CD14-positive monocyte (primary cell): ENCODE measurements around the gene ATP2C2. TPM values are rescaled to one million over a fixed set of nuclear protein-coding genes. Genes with fewer than 3 reads are reported as not detected.
"Not testable (repeated sequence)": the region's sequence is repeated elsewhere in the genome, so short reads cannot be mapped to it uniquely, and the experiment has no call there.

Experiments
- DNase-seq, 3 donors: peaks; one replicate each; pipeline ENCODE4 v3.0.0-alpha.2; 2011 to 2022
- H2AFZ ChIP-seq: 2 replicates; pipeline ENCODE4 v1.6.0; 2012; ENCODE audit warnings: mild to moderate bottlenecking, low read depth, low read length, inconsistent platforms; ENCODE audit not compliant: insufficient read depth, poor library complexity, severe bottlenecking
- H3K27ac ChIP-seq, 2 donors: 1 replicate in 1 of 2; 2 replicates in 1 of 2; pipeline ENCODE4 v1.5.1; 2012 to 2013; ENCODE audit warnings: low read length in 2 of 2, control low read depth in 1 of 2, inconsistent platforms in 1 of 2, low read depth in 1 of 2, mild to moderate bottlenecking in 1 of 2
- H3K27me3 ChIP-seq, 2 donors: one replicate each; pipeline versions ENCODE4 v1.6.0 to v1.6.1; 2011 to 2013; ENCODE audit warnings: low read length in 2 of 2; ENCODE audit not compliant: control insufficient read depth in 2 of 2, insufficient read depth in 2 of 2
- H3K36me3 ChIP-seq, 2 donors: replicated peaks in 1 of 2; 1 replicate in 1 of 2; 2 replicates in 1 of 2; pipeline versions ENCODE4 v1.5.1 to v1.6.1; 2012 to 2013; ENCODE audit warnings: low read length in 2 of 2, control low read depth in 1 of 2, inconsistent platforms in 1 of 2, mild to moderate bottlenecking in 1 of 2; ENCODE audit not compliant: insufficient read depth in 2 of 2, control insufficient read depth in 1 of 2
- H3K4me1 ChIP-seq, 2 donors: 1 replicate in 1 of 2; 2 replicates in 1 of 2; pipeline versions ENCODE4 v1.5.1 to v1.6.1; 2012 to 2013; ENCODE audit warnings: low read length in 2 of 2, control low read depth in 1 of 2, inconsistent platforms in 1 of 2, mild to moderate bottlenecking in 1 of 2, moderate library complexity in 1 of 2; ENCODE audit not compliant: insufficient read depth in 2 of 2, control insufficient read depth in 1 of 2
- H3K4me2 ChIP-seq: replicated peaks from 2 replicates; pipeline ENCODE3; 2012; ENCODE audit warnings: low read length, moderate library complexity, mild to moderate bottlenecking; ENCODE audit not compliant: poor library complexity, severe bottlenecking; ENCODE audit errors: extremely low read depth
- H3K4me3 ChIP-seq, 3 experiments: fragments of 200-600 bp in 1 of 3; sonication (generic) in 1 of 3; replicated peaks in 1 of 3; 1 replicate in 2 of 3; 2 replicates in 1 of 3; pipeline ENCODE4 v1.5.1; 2011 to 2013; ENCODE audit warnings: low read length in 3 of 3, mild to moderate bottlenecking in 3 of 3, control low read depth in 2 of 3, low read depth in 2 of 3, inconsistent platforms in 1 of 3, moderate library complexity in 1 of 3
- H3K79me2 ChIP-seq: 2 replicates; pipeline ENCODE4 v1.6.0; 2012; ENCODE audit warnings: mild to moderate bottlenecking, control low read depth, inconsistent platforms, low read length, moderate library complexity; ENCODE audit not compliant: insufficient read depth
- H3K9ac ChIP-seq: 2 replicates; pipeline ENCODE4 v1.6.0; 2017; ENCODE audit warnings: low read length, mild to moderate bottlenecking; ENCODE audit not compliant: insufficient read depth, poor library complexity, severe bottlenecking
- H3K9me3 ChIP-seq, 2 donors: replicated peaks in 1 of 2; 1 replicate in 1 of 2; 2 replicates in 1 of 2; pipeline versions ENCODE4 v1.5.1 to v1.6.1; 2012 to 2013; ENCODE audit warnings: low read length in 2 of 2, control low read depth in 1 of 2; ENCODE audit not compliant: control insufficient read depth in 1 of 2, insufficient read depth in 1 of 2
- H4K20me1 ChIP-seq: 2 replicates; pipeline ENCODE4 v1.6.0; 2012; ENCODE audit warnings: mild to moderate bottlenecking, low read length, control low read depth, moderate library complexity; ENCODE audit not compliant: insufficient read depth
- H3K27ac Mint-ChIP-seq, 7 donors: one replicate each; pipeline ENCODE4 v1.8.0; 2020; ENCODE audit warnings: mild to moderate bottlenecking in 7 of 7, mixed read lengths in 7 of 7, moderate library complexity in 6 of 7, inconsistent platforms in 2 of 7
- H3K27me3 Mint-ChIP-seq, 3 donors: one replicate each; pipeline ENCODE4 v1.8.0; 2021 to 2022; ENCODE audit warnings: low read depth in 3 of 3, mild to moderate bottlenecking in 3 of 3, mixed read lengths in 3 of 3, moderate library complexity in 3 of 3, inconsistent platforms in 1 of 3
- H3K36me3 Mint-ChIP-seq, 2 donors: one replicate each; pipeline ENCODE4 v1.8.0; 2020; ENCODE audit warnings: mixed read lengths in 2 of 2, inconsistent platforms in 1 of 2, mild to moderate bottlenecking in 1 of 2
- H3K4me1 Mint-ChIP-seq: one replicate; pipeline ENCODE4 v1.8.0; 2020; ENCODE audit warnings: mild to moderate bottlenecking, mixed read lengths
- H3K4me3 Mint-ChIP-seq, 2 donors: one replicate each; pipeline ENCODE4 v1.8.0; 2020; ENCODE audit warnings: mild to moderate bottlenecking in 2 of 2, mixed read lengths in 2 of 2, moderate library complexity in 1 of 2
- H3K9me3 Mint-ChIP-seq, 7 donors: one replicate each; pipeline ENCODE4 v1.8.0; 2020 to 2022; ENCODE audit warnings: mixed read lengths in 7 of 7, mild to moderate bottlenecking in 6 of 7, moderate library complexity in 6 of 7, inconsistent platforms in 2 of 7
- CTCF ChIP-seq: fragments of 200-600 bp; IDR thresholded peaks from one replicate; pipeline ENCODE4 v1.8.0; 2022; ENCODE audit warnings: antibody characterized with exemption, mild to moderate bottlenecking
- WGBS: methylation state at CpG from one replicate; pipeline ENCODE4 v1.1.5; 2013; ENCODE audit warnings: missing lambda C conversion rate; ENCODE audit not compliant: insufficient coverage; 5-methylcytosine and 5-hydroxymethylcytosine counted together
- intact Hi-C, 2 donors: fragments of 100-400 bp; cut with micrococcal nuclease; formaldehyde crosslinking; loops; one replicate each; pipeline versions ENCODE4 v1.15.0 to v1.15.1; 2023
- polyA plus RNA-seq, 3 donors: library from polyadenylated mRNA; depleted of rRNA in 1 of 3; unstranded in 2 of 3; stranded (reverse) in 1 of 3; fragments of 300-500 nt in 2 of 3; fragments of >200 nt in 1 of 3; fragmentation: Illumina TruSeq in 2 of 3; gene quantifications; 1 replicate in 2 of 3; 2 replicates in 1 of 3; pipeline ENCODE4 v1.2.3, GENCODE V29; 2012 to 2021

ATP2C2 gene
- polyA plus RNA-seq, 3 donors: 0.05 TPM; not detected in 2

GRCh38 chr16:84418056-84418849 is 49.9 kb downstream of the ATP2C2 start:
- no peaks in the 10 kb centered on the region for H3K4me1 ChIP-seq
- intact Hi-C loops: no loop called here
- H3K36me3 ChIP-seq: no peaks in the 10 kb centered on the region
- no peak for TF ChIP-seq CTCF
- no peak overlapping the region for H3K4me3 ChIP-seq
- no peaks in the 10 kb centered on the region for H3K27me3 ChIP-seq
- H3K9me3 Mint-ChIP-seq: peaks cover 0 to 9% (median 3%) of the 10 kb centered on the region in 7 donors
- H3K9me3 ChIP-seq: peaks cover 2% of the 10 kb centered on the region in 2 donors
- H3K4me3 Mint-ChIP-seq: no peak overlapping the region
- no peaks in the 10 kb centered on the region for H3K36me3 Mint-ChIP-seq
- H3K4me2 ChIP-seq: no peak overlapping the region
- no peaks in the 10 kb centered on the region for H4K20me1 ChIP-seq
- peaks cover 2% of the 10 kb centered on the region for H3K4me1 Mint-ChIP-seq
- H3K27ac ChIP-seq: no peak overlapping the region
- H3K79me2 ChIP-seq: no peaks in the 10 kb centered on the region
- 95% methylated on average over 17 of the region's 25 CpGs for WGBS
- H3K27ac Mint-ChIP-seq: no peak overlapping the region
- H3K27me3 Mint-ChIP-seq: peaks cover 9% of the 10 kb centered on the region in 3 donors
- no peak overlapping the region for H2AFZ ChIP-seq
- H3K9ac ChIP-seq: no peak overlapping the region
- DNase-seq: no peak

- no peaks in the 10 kb centered on the region for H4K20me1 ChIP-seq
- no peak overlapping the region for H3K9ac ChIP-seq
- WGBS: 91% methylated on average over 8 of the region's 8 CpGs
- H3K4me2 ChIP-seq: no peak overlapping the region
- H3K4me3 ChIP-seq: no peak overlapping the region
- H3K4me1 ChIP-seq: no peaks in the 10 kb centered on the region
- no peaks in the 10 kb centered on the region for H3K36me3 ChIP-seq
- H3K79me2 ChIP-seq: no peaks in the 10 kb centered on the region
- no peak overlapping the region for H2AFZ ChIP-seq
- H3K4me1 Mint-ChIP-seq: peaks cover 4% of the 10 kb centered on the region
- intact Hi-C loops: no loop called here
- H3K36me3 Mint-ChIP-seq: no peaks in the 10 kb centered on the region
- H3K27me3 ChIP-seq: no peaks in the 10 kb centered on the region
- peaks cover 6 to 9% (median 7%) of the 10 kb centered on the region in 3 donors for H3K27me3 Mint-ChIP-seq
- H3K9me3 Mint-ChIP-seq: peaks cover 8 to 23% (median 13%) of the 10 kb centered on the region in 7 donors
- DNase-seq: no peak
- H3K4me3 Mint-ChIP-seq: no peak overlapping the region
- no peak for TF ChIP-seq CTCF
- peaks cover 9 to 13% of the 10 kb centered on the region in 2 donors for H3K9me3 ChIP-seq
- no peak overlapping the region for H3K27ac Mint-ChIP-seq
- H3K27ac ChIP-seq: no peak overlapping the region
Measured at GRCh38 chr16:84419730-84420129, 51.4 kb downstream of the ATP2C2 start.

- H2AFZ ChIP-seq, H3K4me2 ChIP-seq, H3K4me1 ChIP-seq, H3K4me1 Mint-ChIP-seq, H3K9ac ChIP-seq, H3K4me3 ChIP-seq, H3K27me3 Mint-ChIP-seq, H3K36me3 ChIP-seq, H4K20me1 ChIP-seq, intact Hi-C loops, H3K27ac Mint-ChIP-seq, H3K4me3 Mint-ChIP-seq, H3K79me2 ChIP-seq, H3K27me3 ChIP-seq, H3K27ac ChIP-seq, DNase-seq, H3K36me3 Mint-ChIP-seq: not testable (repeated sequence)
- WGBS: 88% methylated on average over 4 of the region's 6 CpGs
- peaks cover 9 to 13% of the 10 kb centered on the region in 2 donors for H3K9me3 ChIP-seq
- H3K9me3 Mint-ChIP-seq: peaks cover 8 to 24% (median 13%) of the 10 kb centered on the region in 7 donors
Measured at GRCh38 chr16:84420556-84420955, 52.2 kb downstream of the ATP2C2 start.
